Tibial nerve (tissue), 4 donors: ENCODE results near the gene MBP.

Experiments used
- CTCF ChIP-seq, 5 experiments: fragments of 200-600 bp in 3 of 5; fragments of 450-650 bp in 2 of 5; sonication (generic) in 3 of 5; IDR thresholded peaks; one replicate each; pipeline ENCODE4 v1.5.1; 2016 to 2019; ENCODE audit warnings: antibody characterized with exemption in 5 of 5, mild to moderate bottlenecking in 3 of 5, moderate library complexity in 2 of 5
- EP300 ChIP-seq, 2 donors: sonication (generic); formaldehyde crosslinking; IDR thresholded peaks; one replicate each; pipeline ENCODE4 v1.6.1; 2017; ENCODE audit warnings: antibody characterized with exemption in 2 of 2, mild to moderate bottlenecking in 1 of 2
- POLR2A ChIP-seq, 2 donors: fragments of 450-650 bp; IDR thresholded peaks; one replicate each; pipeline ENCODE4 v1.6.1; 2017; ENCODE audit warnings: antibody characterized with exemption in 2 of 2, mild to moderate bottlenecking in 2 of 2, moderate library complexity in 2 of 2

DNA sequence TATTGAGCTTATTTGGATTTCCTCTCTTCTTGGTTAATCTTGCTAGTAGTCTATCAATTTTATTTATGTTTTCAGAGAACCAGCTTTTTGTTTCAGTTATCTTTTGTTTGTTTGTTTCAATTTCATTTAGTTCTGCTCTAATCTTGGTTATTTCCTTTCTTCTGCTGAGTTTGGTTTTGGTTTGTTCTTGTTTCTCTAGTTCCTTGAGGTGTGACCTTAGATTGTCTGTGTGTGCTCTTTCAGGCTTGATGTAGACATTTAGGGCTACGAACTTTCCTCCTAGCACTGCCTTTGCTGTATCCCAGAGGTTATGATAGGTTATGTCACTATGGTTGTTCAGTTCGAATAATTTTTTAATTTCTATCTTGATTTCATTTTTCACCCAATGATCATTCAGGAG, 168.6 kb downstream of the MBP start:
- TF ChIP-seq POLR2A (IDR thresholded peaks at IDR 0.05) (no peak), CTCF (IDR thresholded peaks at IDR 0.05) (no peak), EP300 (IDR thresholded peaks at IDR 0.05) (no peak)
